IPS DF 19.7 (cell line): Measurements from ENCODE around the gene POMGNT2.

Experiments
- DNase-seq: peaks from one replicate; pipeline ENCODE4 v3.0.0-alpha.2; 2013; ENCODE audit warnings: low read depth, low spot score

POMGNT2 gene

GRCh38 chr3:43102773-43103480 lies 3.0 kb downstream of the POMGNT2 start:
- no peak for DNase-seq

- no peak for DNase-seq
These were observed 7.1 kb downstream of the POMGNT2 start for GRCh38 chr3:43098761-43099160.

GRCh38 chr3:43097400-43098080 lies 8.3 kb downstream of the POMGNT2 start:
- no peak for DNase-seq

- DNase-seq, result no peak
These were observed 9.1 kb downstream of the POMGNT2 start for GRCh38 chr3:43096761-43097160.

GRCh38 chr3:43095370-43095769 lies 10.5 kb downstream of the POMGNT2 start:
- DNase-seq, result no peak

- DNase-seq, result no peak
These were observed 11.0 kb downstream of the POMGNT2 start for GRCh38 chr3:43094851-43095250.

GRCh38 chr3:43094381-43094780 lies 11.5 kb downstream of the POMGNT2 start:
- no peak for DNase-seq

- DNase-seq, result no peak
These were observed 11.9 kb downstream of the POMGNT2 start for GRCh38 chr3:43093974-43094373.

- DNase-seq, result no peak
These were observed 12.9 kb downstream of the POMGNT2 start for GRCh38 chr3:43093006-43093405.

- DNase-seq, result no peak
These were observed 14.4 kb downstream of the POMGNT2 start for GRCh38 chr3:43091481-43091880.

- DNase-seq, result no peak
These were observed 15.6 kb downstream of the POMGNT2 start for GRCh38 chr3:43090238-43090637.

- no peak for DNase-seq
These were observed 16.8 kb downstream of the POMGNT2 start for GRCh38 chr3:43089081-43089480.

- DNase-seq, result no peak
These were observed 18.6 kb downstream of the POMGNT2 start for GRCh38 chr3:43087249-43087776.

GRCh38 chr3:43086460-43087165 lies 19.3 kb downstream of the POMGNT2 start:
- DNase-seq, result no peak

GRCh38 chr3:43082457-43082856 lies 23.4 kb downstream of the POMGNT2 start:
- DNase-seq, result no peak

- DNase-seq, result no peak
These were observed 24.1 kb downstream of the POMGNT2 start for GRCh38 chr3:43081796-43082195.

GRCh38 chr3:43080726-43081568 lies 24.9 kb downstream of the POMGNT2 start:
- DNase-seq, result no peak

- DNase-seq, result no peak
These were observed 26.1 kb downstream of the POMGNT2 start for GRCh38 chr3:43079536-43080332.

- no peak for DNase-seq
These were observed 28.2 kb downstream of the POMGNT2 start for GRCh38 chr3:43077707-43078106.

- DNase-seq, result no peak
These were observed 28.6 kb downstream of the POMGNT2 start for GRCh38 chr3:43077261-43077660.

GRCh38 chr3:43076857-43077256 lies 29.0 kb downstream of the POMGNT2 start:
- DNase-seq, result no peak
